Frontal cortex (tissue), 4 donors: ENCODE data around the gene ZBTB20. TPM values are rescaled to one million over a fixed set of nuclear protein-coding genes. Genes with fewer than 3 reads are reported as not detected.
"Not testable (repeated sequence)": the region's sequence is repeated elsewhere in the genome, so short reads cannot be mapped to it uniquely, and the experiment has no call there.

Experiments used
- DNase-seq, 2 donors: peaks; one replicate each; pipeline ENCODE4 v3.0.0; 2012; ENCODE audit warnings: low spot score in 2 of 2
- FAIRE-seq: peaks from 2 replicates; lab custom pipeline; 2012; peaks lifted over from hg19 to GRCh38; lab: Jason Lieb, UNC
- total RNA-seq: library from RNA; depleted of rRNA; stranded (reverse); fragments of >200 nt; gene quantifications from one replicate; pipeline ENCODE4 v1.2.3, GENCODE V29; 2014
- donor health status: control.
- donor health status: control.
- donor health status: control.

ZBTB20 gene
- total RNA-seq = 39.9 TPM

DNA sequence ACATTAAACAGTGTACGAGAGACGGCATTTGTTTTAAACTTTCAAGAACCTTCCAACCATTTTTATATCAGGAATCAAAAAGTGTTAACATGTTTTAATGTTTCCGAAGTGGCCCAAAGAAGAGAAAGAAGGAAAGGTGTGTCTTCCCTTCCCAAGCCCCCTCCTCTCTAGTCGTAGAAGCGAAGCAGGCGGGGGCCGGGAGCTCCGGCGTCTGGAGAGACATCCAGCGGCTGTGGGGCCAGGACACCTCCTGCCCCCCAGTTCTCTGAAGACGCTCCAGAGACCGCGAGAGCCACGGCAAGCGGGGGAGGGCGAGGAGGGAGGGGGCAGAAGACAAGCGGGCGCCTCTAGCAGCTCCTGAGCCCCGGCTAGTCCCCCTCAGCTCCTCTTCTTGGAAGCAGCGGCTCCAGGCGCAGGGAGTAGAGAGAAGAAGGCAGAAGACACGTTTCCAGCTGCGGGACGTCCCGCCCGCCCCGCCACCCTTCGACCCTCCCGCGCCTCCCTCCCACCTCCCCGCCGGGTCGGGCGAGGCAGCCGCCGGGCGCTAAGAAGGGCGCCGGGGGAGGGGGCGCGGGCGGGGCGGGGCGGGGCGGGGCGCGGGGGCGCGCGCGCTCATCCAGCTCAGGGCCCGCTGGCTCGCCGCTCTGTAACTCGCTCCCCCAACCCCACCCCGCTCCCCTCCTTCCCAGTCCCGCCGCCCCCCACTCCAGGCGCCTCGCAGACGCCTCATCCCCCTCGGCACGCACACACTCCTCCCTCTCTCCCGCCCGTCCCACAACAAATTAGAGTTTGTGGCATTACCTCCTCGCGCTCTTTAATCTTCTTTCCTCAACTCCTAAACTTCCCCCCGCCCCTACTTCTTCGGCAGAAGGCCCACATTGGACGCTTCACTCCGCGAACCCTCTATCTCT, at the start of gene ZBTB20:
ZBTB20 (minus strand) TSS at position 871 of the 911 bp plus-strand sequence.
- DNase-seq = no peak
- FAIRE-seq = no peak

DNA sequence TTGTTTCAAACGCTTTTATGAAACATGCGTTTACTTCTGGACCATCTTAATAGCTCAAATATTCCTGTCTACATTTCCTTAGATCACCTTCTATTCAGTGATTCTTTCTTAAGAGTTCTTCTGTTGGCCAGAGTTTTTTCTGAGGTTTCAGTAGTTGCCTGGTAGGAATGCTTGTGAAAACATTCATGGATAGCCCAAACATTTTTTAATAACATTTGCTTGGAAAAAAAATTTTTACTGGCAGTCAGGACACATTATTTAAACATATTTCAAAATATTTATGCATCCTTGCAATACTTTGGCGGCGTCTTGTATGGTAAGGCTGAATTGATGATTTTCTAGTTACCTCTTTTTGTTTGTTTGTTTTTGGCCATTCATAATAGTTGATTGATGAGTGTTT, 47.4 kb upstream of the ZBTB20 start:
- FAIRE-seq (no peak), DNase-seq (no peak)

DNA sequence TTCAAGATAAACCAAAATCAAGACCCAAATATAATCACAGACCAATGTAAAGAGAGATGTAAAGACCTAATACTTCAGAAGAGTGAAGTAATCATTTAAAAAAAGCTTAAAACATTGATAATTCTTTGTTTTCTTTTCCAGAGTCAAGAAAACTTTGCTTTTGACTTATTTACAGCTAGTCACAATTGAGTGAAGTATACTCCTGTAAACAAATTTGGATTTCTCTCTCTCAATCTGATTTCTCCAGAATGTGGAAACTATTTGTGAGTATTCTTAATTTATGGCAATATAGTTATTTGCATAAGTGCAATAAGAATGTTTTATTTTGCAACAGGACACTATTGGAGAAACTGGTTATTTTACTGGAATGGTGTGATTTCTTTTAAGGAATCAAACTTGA, 43.7 kb upstream of the ZBTB20 start:
- DNase-seq (no peak), FAIRE-seq (no peak)

DNA sequence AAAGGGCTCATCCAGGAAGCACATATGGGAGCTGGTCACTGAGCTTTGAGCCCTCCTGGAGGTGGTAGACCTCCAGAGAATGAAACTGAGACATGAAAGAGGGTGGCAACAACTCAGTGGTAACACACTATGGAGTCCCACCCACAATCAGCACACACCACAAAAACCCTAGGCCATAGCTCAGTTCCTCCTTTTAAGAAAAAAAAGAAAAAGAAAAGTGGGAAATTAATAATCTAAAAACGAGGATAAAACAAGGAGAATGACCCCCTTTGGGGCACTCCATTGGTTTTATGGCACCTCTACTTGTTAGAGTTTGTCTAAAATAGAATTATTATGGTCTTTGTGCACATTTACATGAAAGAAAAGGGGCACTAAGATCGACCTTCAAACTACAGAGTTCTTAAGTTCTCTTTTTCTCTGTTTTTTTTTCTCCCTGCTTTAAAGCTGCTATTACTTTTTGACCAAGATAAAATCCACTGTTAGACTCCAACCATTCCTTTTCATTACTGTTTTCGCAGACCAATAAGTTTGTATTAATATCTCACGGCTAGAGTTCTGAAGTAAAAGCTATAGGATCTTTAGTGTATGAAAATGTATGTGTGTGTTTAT, 40.2 kb upstream of the ZBTB20 start:
- DNase-seq (no peak), FAIRE-seq (no peak)

DNA sequence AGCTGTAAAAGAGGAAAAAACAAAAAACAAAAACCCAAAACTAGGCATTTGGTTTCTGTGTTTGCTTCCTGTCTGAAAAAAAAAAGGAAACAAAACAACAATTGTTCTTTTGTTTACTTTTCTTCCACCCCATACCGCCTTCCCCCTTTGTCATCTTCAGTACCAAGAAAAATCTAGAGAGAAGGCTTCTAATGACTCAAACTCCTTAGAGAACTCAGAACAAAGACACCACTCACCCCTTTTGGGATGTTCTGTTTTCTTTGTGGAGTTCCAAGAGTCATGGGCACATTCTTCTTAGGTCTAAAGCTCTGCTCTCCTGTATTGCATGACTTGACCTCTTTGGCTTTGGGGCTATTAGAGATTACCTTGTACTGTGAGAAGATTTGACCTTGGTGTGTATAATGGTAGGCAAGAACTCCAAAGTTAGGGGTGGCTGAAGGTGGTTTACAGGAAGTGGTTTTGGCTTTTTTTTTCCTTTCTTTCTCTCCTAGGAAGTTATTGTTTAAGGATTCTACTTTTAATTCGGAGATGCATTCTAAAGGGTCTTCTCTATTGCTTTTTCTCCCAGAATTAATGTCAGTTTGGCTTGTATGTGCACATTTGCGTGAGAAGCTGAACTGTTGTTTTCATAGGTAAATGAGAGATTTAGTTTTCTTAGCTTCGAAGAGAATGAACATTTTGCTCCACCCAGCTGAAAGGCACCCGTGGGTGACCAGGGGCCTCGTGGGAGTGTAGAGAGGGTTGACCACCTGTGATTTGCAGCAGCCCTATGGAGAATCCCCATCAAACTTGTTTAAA, 39.5 kb upstream of the ZBTB20 start:
- DNase-seq = no peak
- FAIRE-seq = no peak

DNA sequence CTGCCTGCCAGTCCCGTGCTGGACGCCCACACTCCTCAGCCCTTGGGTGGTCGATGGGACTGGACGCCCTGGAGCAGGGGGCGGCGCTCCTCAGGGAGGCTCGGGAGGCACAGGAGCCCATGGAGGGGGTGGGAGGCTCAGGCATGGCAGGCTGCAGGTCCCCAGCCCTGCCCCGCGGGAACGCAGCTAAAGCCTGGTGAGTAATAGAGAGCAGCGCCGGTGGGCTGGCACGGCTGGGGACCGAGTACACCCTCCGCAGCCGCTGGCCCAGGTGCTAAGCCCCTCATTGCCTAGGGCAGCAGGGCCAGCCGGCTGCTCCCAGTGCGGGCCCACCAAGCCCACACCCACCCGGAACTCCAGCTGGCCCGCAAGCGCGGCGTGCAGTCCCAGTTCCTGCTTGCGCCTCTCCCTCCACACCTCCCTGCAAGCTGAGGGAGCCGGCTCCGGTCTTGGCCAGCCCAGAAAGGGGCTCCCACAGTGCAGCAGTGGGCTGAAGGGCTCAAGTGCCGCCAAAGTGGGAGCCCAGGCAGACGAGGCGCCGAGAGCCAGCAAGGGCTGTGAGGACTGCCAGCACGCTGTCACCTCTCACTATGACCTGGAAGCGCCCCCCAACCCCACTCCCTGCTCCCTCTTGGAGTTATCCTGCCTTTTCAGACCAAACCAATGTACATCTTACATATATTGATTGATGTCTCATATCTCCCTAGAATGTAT, 37.9 kb upstream of the ZBTB20 start:
- FAIRE-seq = not testable (repeated sequence)

DNA sequence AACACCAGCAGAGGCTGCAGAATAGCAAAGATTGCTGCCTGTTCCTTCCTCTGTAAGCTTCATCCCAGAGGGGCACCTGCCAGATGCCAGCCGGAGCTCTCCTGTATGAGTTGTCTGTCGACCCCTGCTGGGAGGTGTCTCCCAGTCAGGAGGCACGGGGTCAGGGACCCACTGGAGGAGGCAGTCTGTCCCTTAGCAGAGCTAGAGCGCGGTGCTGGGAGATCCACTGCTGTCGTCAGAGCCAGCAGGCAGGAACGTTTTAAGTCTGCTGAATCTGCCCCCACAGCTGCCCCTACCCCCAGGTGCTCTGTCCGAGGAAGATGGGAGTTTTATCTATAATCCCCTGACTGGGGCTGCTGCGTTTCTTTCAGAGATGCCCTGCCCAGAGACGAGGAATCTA, 31.8 kb upstream of the ZBTB20 start:
- FAIRE-seq = not testable (repeated sequence)

More for the DNA sequence above, 37.9 kb upstream of the ZBTB20 start:
- not testable (repeated sequence) for DNase-seq

DNA sequence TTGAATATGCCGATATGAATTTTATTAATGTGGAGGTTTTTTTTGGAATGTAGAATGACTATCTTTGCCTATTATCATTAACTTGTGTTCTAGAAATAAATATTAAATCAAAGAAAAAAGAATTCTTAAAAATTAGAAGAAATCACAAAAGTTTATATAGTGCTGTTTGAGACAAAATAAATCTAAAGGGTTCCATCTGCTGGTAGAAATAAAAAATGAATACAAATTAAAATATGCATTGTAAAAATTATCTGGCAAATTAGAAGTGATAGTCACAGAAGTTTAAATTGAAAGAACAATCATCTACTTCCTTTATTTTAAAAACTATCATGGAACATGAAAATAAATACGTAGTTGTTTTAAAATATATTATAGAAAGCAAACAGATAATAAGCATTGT, 22.7 kb upstream of the ZBTB20 start:
- DNase-seq = no peak

More for the DNA sequence above, 31.8 kb upstream of the ZBTB20 start:
- DNase-seq = not testable (repeated sequence)

DNA sequence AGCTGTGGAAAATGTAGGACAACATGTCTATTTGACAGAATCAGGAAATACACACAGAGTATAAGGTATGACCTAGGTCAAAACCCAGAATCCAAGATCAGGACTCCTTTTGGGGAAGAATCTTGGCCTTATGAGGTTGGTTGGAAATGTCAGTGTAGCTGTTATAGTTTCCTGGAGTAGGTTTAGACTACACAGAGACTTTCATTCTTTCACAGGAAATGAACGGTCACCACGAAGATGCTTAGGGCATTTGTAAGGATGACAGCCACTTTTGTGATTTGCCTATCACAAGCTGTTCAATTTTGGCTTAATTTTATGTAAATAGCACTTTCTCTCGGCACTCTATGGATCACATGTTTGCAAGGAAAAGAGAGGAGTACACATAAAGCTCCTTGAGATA, 18.6 kb upstream of the ZBTB20 start:
- FAIRE-seq = no peak

More for the DNA sequence above, 22.7 kb upstream of the ZBTB20 start:
- FAIRE-seq = peak; percentile 99

DNA sequence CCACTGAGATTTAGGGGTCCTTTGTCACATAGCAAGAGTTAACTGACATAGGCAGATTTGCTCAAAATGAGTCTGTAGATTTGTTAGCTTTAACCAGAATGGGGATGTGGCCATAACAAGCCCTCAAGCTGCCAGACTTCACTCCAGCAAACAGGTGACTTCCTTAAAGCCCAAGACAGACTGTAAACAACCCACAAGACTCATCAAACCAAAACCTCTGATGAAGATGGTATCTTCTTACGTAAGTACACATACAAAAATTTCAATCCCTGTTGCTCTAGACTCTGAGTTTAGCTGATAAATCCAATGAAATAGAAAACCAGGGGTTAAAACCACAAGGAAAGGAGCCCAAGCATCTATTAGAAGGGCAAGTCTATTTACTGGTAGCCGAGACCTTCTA, 18.2 kb upstream of the ZBTB20 start:
- FAIRE-seq = no peak

More for the DNA sequence above, 18.6 kb upstream of the ZBTB20 start:
- no peak for DNase-seq

DNA sequence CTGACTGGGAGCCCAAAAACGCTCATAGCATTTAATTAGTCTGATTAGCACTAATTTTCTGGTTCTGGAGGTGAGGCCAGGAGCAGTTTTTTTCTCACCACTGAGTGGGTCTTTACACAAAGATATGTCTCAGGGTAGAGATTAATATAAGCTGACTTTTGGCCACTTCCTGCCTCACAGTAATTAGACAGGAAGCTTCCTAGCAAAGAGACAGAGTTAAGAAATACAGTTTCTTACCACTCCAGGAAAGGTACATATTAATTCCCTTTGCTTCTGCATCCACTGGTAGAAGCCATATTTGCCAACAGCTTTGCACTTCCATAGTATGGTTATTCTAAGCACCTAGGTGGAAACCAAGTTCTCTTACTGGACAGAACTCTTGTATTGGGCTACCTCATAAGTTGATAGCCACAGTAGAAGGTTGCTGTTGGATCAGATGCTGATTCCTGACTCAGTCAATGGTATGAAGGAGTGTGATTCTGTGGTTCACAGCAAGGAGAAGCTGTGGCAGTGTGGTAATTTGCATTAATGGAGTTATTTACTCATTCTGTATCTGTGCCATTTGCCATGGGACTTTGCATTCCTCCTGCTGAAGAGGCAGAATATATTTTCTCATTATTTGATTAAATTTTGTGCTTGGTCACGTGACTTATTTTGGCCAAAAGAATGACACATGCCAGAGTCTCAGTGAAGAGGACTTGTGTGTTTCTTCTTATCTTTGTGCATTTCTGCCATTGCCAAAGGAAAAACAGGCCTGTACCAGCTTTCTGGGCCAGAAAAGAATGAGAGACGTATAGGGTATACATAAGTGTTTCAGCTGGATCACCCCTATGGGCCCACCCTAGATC, 17.5 kb upstream of the ZBTB20 start:
- FAIRE-seq (no peak), DNase-seq (no peak)

More for the DNA sequence above, 18.2 kb upstream of the ZBTB20 start:
- DNase-seq = no peak

DNA sequence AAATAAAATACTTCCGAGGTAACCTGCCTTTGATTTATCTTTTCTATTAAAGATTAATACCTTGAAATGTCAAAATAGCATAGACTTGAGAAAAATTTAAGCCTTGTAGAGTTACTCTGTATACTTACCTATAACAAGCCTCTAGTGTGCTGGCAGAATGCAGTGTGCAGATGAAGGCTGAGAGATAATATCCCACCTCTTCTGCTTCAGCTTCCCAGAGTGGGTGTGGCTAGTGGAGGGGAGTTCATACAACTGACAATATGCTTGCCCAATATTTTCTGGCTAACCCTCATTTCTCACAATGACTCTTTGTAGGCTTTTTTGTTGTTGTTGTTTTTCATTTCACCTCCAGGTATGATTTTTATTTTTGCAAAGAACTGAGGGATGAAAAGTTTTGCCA, 15.7 kb upstream of the ZBTB20 start:
- DNase-seq = no peak
- no peak for FAIRE-seq

DNA sequence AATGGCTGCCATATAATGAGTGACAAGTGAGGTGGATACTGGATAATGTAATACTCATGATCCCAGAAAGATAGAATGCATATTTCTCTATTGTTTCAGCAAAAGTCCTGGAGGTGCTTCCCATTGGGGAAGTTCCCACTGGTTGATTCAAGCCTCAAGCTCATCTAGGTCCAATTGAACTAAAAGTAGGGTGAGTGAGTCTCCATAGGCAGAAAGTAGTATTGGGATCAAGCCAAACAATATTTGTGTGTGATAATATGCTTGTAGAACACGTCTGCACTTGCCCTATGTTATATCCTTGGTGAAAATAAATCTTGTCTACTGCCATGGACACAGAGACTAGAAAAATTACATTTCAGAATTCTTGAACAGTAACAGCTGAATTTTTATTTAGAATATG, 14.8 kb upstream of the ZBTB20 start:
- FAIRE-seq (no peak), DNase-seq (no peak)

DNA sequence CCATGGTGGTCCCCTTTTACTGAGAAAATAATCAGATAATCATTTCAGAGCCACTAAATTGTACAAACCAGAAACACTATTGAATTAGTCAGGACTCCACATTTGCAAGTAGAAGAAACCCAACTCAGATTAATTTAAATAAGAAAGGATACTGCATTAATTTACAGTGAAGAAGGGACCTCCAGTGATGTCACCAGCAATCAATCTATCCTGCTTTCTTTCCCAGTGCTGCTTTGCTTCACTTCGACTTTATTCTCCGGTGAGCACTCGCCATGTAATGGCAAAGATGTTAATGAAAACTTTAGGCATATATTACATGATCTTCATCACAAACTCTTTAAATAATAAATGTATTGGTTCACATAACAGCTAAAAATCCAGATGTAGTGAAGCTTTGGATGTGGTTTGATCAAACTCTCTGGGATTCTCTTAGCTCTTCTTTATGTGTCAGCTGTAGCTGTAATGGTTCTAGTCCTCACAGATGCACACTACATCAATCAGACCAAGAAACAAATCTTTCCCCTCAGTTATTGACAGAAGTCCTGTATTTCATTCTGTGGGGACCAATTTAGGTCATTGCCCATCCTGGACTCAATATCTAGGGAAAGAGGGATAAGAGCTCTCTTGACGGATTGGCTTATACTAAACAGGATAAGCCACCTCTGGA, 14.2 kb upstream of the ZBTB20 start:
- DNase-seq (no peak), FAIRE-seq (no peak)

DNA sequence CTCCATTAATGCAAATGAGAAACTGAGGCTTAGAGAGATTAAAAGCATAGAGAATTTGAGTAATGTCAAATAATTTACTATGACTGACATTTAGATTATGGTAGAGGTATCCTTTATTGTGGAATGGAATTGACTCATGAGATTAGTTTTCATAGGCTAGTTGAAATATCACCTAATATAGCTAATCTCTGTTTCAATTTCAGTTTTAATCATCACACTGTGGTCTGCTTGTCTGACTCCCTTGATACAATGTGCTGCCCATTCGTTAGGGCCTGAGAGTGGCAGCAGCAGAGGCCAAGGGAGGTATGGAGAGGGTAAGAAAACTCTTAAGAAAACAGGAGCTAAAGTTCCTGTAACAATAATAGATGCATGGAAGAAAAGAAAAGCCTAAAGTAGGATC, 13.2 kb upstream of the ZBTB20 start:
- DNase-seq = no peak
- FAIRE-seq = no peak

DNA sequence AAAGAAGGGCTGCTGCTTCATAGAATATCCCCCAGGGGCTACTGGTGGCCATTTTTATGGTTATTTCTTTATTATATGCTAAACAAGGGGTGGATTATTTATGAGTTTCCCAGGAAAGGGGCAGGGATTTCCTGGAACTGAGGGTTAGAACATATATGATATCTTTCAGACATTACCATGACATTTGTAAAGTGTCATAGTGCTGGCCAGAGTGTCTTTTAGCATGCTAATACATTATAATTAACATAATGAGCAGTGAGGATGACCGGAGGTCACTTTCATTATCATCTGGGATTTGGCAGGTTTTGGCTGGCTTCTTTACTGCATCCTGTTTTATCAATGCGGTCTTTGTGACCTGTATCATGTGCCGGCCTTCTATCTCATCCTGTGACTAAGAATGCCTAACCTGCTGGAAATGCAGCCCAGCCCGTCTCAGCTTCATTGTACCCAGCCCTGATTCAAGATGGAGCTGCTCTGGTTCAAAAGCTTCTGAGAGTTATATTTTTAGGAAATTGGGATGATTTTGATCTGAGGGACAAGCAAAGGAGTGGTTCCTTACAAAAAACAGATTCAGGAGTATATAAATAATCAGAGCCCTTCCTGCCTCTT, 9.1 kb upstream of the ZBTB20 start:
- DNase-seq (no peak), FAIRE-seq (no peak)

DNA sequence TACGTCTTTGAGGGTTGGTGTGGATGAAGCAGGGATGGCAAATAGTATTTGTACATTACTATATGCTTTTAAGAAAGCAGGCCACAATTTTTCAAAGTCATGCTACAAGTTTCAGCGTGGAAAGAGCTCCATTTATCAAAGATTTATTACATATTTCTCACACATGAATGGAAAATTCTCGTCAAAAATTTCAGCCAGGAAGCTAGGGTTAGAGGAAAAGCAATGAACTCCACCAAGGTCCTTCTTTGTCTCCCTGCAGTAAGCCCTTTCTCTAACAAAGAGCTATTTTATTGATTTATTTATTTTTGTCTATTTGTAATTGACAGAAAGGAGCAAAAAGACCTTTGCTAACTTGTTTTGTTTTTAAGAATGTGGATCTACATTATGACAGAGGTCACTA, 7.5 kb upstream of the ZBTB20 start:
- FAIRE-seq (no peak), DNase-seq (no peak)

DNA sequence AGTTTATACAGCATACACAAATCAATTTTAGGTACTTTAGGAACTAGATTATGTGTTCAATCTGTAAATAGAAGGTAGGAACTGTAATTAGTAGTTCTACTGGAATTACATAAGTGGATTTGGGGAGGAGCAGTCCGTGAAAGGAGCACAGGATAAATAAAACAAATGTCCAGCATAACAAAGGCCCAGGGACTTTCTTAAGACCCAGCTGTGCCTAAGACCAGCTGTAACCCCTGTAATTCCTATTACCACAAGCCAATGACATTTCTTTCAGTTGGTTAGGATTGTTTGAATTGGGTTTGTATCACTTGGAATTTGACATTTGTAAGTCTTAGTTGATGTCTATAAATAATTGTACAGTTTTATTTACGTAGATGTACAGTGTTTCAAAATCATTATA, 4.8 kb upstream of the ZBTB20 start:
- no peak for FAIRE-seq

More for the DNA sequence above, 4.8 kb upstream of the ZBTB20 start:
- no peak for DNase-seq
